Stimulated activated CD4-positive, alpha-beta T cell treated with anti-CD3 and anti-CD28 coated beads, Interleukin-15, amount 100 ng/mL, for 48 hours (primary cell): ENCODE measurements around the gene SHISAL1.
"Not testable (repeated sequence)": the region's sequence is repeated elsewhere in the genome, so short reads cannot be mapped to it uniquely, and the experiment has no call there.

Experiments
- DNase-seq, 2 donors: peaks; one replicate each; pipeline ENCODE4 v3.0.0-alpha.2; 2020; ENCODE audit warnings: low read depth in 2 of 2

The SHISAL1 gene

DNA sequence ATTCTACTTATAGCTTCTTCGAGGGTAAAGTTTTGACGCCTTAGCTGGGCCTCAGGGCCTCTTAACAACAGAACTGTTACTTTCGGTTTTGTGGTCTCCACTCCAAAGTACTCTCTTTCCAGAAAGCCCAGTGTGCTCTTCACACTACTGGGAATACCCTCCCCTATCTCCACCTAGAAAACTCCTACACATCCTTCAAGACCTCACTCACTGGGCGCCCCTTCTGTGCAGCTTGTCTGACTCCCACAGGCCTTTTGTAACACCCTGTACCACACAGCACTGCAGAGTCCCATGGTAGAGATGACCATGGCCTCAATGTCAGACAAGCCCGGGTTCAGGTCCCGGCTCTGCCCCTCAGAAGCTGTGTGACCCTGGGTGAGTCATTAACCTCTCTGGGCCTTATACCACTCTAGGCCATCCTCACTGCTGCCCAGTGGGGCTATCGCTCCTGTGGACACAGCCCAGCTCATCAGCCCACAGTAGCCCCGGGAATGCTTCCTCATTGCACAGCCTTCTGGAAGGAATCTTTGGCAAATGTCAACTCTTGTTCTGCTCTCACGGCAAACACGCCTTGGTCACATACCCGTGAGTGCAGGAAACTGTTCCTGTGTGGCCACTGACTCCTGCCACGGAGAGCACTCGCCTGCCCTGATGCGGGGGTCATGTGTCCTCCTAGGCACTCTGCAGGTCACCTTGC is 51.4 kb downstream of the SHISAL1 start:
- DNase-seq = no peak

- no peak for DNase-seq
These were observed 52.3 kb downstream of the SHISAL1 start for GRCh38 chr22:44260216-44261035.

- no peak for DNase-seq
These were observed 53.2 kb downstream of the SHISAL1 start for GRCh38 chr22:44259366-44260215.

GRCh38 chr22:44256556-44257485 is 55.9 kb downstream of the SHISAL1 start:
- no peak for DNase-seq

DNA sequence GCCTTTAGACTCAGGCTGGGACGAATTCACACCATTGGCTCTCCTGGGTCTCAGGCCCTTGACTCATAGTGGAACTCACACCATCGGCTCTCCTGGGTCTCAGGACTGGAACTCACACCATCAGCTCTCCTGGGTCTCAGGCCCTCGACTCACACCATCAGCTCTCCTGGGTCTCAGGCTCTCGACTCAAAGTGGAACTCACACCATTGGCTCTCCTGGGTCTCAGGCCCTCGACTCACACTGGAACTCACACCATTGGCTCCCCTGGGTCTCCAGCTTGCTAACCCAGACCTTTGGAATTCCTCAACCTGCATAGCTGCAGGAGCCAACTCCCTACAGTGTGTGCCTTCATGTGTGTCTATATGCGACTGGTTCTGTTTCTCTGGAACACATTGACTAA is 56.7 kb downstream of the SHISAL1 start:
- no peak for DNase-seq

DNA sequence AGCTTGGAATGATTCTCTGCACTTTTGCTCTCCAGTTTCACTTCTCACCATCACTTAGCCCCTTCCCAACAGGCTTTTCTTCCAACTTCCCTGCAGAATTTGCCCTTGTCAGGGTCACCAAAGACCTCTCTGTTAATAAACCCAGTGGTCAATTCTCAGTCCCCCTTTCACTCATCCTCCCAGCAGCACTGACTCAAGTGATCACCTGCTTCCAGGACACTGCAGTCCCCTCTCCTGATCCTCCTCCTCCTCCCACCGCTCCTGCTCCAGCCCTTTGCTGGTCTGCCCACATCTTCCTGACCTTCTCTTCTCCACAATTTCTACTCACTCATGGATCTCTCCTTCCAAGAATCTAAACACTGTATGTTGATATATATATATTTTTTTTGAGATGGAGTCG is 57.9 kb downstream of the SHISAL1 start:
- DNase-seq = no peak

GRCh38 chr22:44249376-44250147 is 63.2 kb downstream of the SHISAL1 start:
- no peak for DNase-seq

- no peak for DNase-seq
These were observed 63.8 kb downstream of the SHISAL1 start for GRCh38 chr22:44248926-44249325.

- no peak for DNase-seq
These were observed 64.5 kb downstream of the SHISAL1 start for GRCh38 chr22:44247923-44248892.

DNA sequence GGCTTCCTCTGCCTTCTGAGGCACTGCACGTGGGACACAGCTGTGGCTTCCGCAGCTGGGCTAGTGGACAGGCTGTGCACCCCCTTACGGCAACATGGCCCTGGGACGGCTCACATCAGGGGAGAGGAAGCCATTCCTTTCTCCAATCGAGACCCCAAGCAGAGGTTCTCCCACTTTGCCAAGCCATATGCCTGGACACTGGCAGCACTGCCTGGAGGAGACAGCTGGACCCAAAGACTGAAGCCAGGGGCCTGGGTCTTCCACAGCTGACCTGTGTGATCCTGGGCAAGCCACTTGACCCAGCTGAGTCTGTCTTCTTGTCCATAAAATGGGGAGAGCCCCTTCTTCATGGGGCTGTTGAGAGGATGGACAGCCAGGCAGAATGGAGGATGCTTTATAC is 65.4 kb downstream of the SHISAL1 start:
- no peak for DNase-seq

GRCh38 chr22:44246615-44247326 is 66.0 kb downstream of the SHISAL1 start:
- no peak for DNase-seq

DNA sequence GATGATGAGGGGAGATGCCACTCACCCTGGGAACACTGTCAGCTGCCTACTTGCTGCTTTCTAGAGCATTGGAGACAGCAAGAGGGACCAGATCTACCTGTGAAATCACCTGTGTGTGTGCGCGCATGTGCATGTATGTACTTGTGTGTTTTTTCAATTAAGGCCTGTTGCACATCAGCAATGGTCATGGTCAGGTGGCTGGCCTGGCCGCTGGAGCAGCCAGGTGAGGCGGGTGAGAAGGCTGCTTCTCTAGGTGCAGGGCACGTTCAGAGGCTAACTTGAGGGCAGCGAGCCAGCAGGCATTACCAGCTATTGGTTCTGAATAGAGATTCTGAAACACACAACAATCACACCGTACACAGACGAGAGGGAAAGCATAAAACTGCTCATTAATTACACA is 66.9 kb downstream of the SHISAL1 start:
- DNase-seq = no peak

DNA sequence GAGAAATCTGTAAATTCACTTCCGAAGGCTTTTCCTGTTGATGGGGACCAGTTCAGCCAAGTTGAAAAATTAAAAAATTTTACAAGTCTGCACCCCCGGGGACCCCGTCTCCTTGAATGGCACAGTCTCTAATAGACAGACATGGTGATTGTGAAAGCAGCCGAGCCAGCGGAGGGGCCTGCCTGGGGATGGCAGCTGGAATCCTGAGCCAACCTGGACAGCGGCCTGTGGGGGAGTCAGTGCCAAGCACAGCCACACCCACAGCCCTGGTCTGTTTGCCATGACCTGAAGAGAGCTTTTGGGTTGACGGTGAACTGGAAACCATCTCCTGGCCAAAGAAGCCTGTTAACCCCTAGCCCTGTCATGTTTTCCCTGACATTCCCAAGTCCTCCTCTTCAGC is 67.3 kb downstream of the SHISAL1 start:
- DNase-seq = no peak

DNA sequence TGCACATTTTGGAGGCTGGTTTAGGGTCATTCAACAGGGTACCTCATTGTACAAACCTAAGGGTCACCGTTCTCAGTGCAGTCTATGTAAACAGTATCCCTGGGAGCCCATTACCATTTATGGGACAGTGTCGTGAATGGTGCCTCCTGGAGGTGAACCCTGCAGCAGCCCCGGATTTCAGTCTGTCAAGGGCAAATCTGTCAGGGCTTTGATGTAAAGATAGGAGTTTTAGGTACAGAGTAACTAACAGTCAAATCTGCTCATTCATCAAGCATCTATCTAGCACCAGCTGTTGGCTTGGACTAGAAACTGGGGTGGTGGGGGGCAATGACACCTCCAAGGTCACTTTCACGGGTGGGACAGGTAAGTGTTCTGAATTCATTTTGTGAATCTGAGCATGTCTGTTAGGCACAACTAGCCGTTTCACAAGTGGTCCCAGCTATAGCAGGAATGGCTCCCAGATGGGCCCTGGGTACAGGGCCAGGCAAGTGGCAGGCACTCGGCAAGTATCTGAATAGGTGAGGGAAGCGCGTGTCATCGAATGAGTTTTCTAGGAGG is 68.4 kb downstream of the SHISAL1 start:
- DNase-seq = no peak

DNA sequence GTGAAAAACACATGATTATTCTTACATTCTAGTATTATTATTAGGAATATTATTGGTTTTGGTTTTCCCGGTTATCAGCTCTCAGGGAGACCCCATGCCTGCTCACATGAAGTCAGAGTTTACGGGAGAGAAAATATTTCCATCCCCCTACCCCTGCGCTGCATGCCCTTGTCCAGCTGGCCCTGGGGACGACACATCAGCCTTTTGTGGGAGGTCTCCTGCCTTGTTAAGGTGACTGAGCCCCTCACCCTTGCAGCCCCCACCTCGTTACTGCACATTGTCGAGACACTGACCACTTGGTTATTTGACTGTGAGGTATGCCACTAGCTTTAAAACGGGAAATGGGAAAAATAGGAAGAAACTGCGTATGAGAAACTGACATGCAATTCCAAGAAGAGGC is 69.0 kb downstream of the SHISAL1 start:
- no peak for DNase-seq

DNA sequence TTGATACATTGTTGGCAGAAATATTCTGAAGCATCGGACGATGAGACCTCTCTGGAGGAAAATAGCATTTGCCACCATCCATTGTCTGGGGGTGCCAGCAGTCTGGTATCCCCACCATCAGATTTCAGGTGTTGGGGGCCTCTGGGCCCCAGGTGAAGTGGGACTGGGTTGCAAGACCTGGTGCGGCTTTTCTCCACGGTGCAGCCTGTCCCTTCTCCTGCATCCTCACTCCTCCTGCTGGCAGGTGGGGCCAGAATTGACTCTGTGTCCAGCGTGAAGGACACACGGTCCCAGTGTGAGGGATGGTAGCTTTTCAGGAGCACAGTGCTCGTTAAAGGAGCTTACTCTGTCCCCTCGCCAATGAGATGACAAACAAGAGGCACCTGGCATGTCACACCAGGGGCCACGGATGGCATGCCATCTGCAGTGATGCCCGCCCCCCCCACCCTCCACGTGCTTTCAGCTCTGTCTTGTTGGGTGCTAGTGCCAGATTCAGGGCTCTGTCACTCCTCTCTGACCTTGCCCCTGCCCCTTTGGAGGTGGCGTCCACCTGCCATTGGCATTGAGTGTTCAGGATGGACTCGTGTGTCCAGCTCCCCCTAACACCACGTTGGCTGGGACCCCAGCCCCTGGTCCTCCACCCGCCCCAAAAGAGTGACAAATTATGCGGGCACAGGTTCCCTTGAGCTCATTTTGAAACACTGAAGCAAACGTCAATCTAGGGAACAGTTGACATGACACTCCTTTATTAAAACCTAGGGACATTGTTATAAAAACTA is 69.6 kb downstream of the SHISAL1 start:
- DNase-seq = no peak

- DNase-seq = not testable (repeated sequence)
These were observed 71.6 kb downstream of the SHISAL1 start for GRCh38 chr22:44241121-44241520.

- DNase-seq = no peak
These were observed 75.5 kb downstream of the SHISAL1 start for GRCh38 chr22:44237290-44237689.
